Occipital lobe (tissue), 2 donors: Measurements from ENCODE around the gene ARFGEF3. TPM values are rescaled to one million over a fixed set of nuclear protein-coding genes. Genes with fewer than 3 reads are reported as not detected.

ENCODE experiments used
- small RNA-seq: library from RNA; depleted of rRNA; stranded (forward); fragments of <200 nt; gene quantifications from one replicate; pipeline ENCODE3, GENCODE V24; 2014
- total RNA-seq: library from RNA; depleted of rRNA; stranded (reverse); fragments of >200 nt; gene quantifications from one replicate; pipeline ENCODE4 v1.2.3, GENCODE V29; 2014

The ARFGEF3 gene
- total RNA-seq, 1 donor from 2014 or later = 65.7 TPM

Small RNA genes lying within 50 kb of the gene (small RNA-seq; reads per million reads assigned to genes)
- not detected for gene AL031003.1

Other genes with a start within 250 kb of the ARFGEF3 start
- gene PERP, start 54.5 kb upstream of the ARFGEF3 start, total RNA-seq = 1.4 TPM
- not detected for gene PBOV1, start 56.6 kb downstream of the ARFGEF3 start, total RNA-seq
- not detected for gene SMIM28, start 216.0 kb downstream of the ARFGEF3 start, total RNA-seq
- 6.6 TPM for gene HEBP2, start 242.3 kb downstream of the ARFGEF3 start, total RNA-seq